GM19099 (cell line): Measurements from ENCODE around the gene LOX.

Source experiments
- POLR2A ChIP-seq: IDR thresholded peaks from 3 replicates; pipeline ENCODE4 v1.6.1; 2011; ENCODE audit warnings: low read depth; ENCODE audit not compliant: insufficient read length; ENCODE audit errors: extremely low read depth

LOX gene

GRCh38 chr5:122078116-122079110 is at the start of gene LOX:
Gene LOX (minus strand): TSS chr5:122078259. CDS start chr5:122077985, 274 bp downstream.
- TF ChIP-seq POLR2A, result no peak

GRCh38 chr5:122126756-122127321 is 48.8 kb upstream of the LOX start:
- TF ChIP-seq POLR2A, result no peak

- no peak for TF ChIP-seq POLR2A
Observed at GRCh38 chr5:122126177-122126755, 48.2 kb upstream of the LOX start.

- TF ChIP-seq POLR2A, result no peak
Observed at GRCh38 chr5:122124766-122125165, 46.7 kb upstream of the LOX start.

GRCh38 chr5:122121479-122122465 is 43.7 kb upstream of the LOX start:
- TF ChIP-seq POLR2A, result no peak

- no peak for TF ChIP-seq POLR2A
Observed at GRCh38 chr5:122120957-122121356, 42.9 kb upstream of the LOX start.

GRCh38 chr5:122120493-122120892 is 42.4 kb upstream of the LOX start:
- no peak for TF ChIP-seq POLR2A

GRCh38 chr5:122119205-122119604 is 41.1 kb upstream of the LOX start:
- TF ChIP-seq POLR2A, result no peak

- no peak for TF ChIP-seq POLR2A
Observed at GRCh38 chr5:122118356-122118948, 40.4 kb upstream of the LOX start.

GRCh38 chr5:122114501-122114900 is 36.4 kb upstream of the LOX start:
- no peak for TF ChIP-seq POLR2A

- TF ChIP-seq POLR2A, result no peak
Observed at GRCh38 chr5:122112733-122113558, 34.9 kb upstream of the LOX start.

GRCh38 chr5:122112063-122112462 is 34.0 kb upstream of the LOX start:
- no peak for TF ChIP-seq POLR2A

GRCh38 chr5:122111460-122111859 is 33.4 kb upstream of the LOX start:
- no peak for TF ChIP-seq POLR2A
